Smooth muscle cell (in vitro differentiated cells): Measurements from ENCODE around the gene TRIM6. TPM values are rescaled to one million over a fixed set of nuclear protein-coding genes. Genes with fewer than 3 reads are reported as not detected.

Source experiments
- DNase-seq: peaks from one replicate; lab custom pipeline; 2025; ENCODE audit not compliant: unreplicated experiment; lab: John Stamatoyannopoulos, UW
- H2AFZ ChIP-seq: fragments of 200-600 bp; sonication (generic); 2 replicates; pipeline ENCODE4 v1.6.0; 2016; ENCODE audit warnings: antibody characterized with exemption, low read depth, mild to moderate bottlenecking
- H3F3A ChIP-seq: fragments of 200-600 bp; sonication (generic); 2 replicates; pipeline ENCODE4 v1.6.0; 2017; ENCODE audit warnings: antibody characterized with exemption, low read depth
- H3K27ac ChIP-seq: fragments of 200-600 bp; sonication (generic); 2 replicates; pipeline ENCODE4 v1.5.1; 2016; ENCODE audit warnings: low read depth, mild to moderate bottlenecking
- H3K27me3 ChIP-seq: fragments of 200-600 bp; sonication (generic); 2 replicates; pipeline ENCODE4 v1.6.1; 2016; ENCODE audit warnings: low read depth, mild to moderate bottlenecking
- H3K36me3 ChIP-seq: fragments of 200-600 bp; sonication (generic); 2 replicates; pipeline ENCODE4 v1.5.1; 2016; ENCODE audit warnings: low read depth
- H3K4me1 ChIP-seq: fragments of 200-600 bp; sonication (generic); 2 replicates; pipeline ENCODE4 v1.5.1; 2016; ENCODE audit warnings: low read depth
- H3K4me2 ChIP-seq: fragments of 200-600 bp; sonication (generic); 2 replicates; pipeline ENCODE4 v1.6.0; 2016; ENCODE audit warnings: mild to moderate bottlenecking
- H3K4me3 ChIP-seq: fragments of 200-600 bp; sonication (generic); 2 replicates; pipeline ENCODE4 v1.5.1; 2016; ENCODE audit warnings: mild to moderate bottlenecking
- H3K79me2 ChIP-seq: fragments of 200-600 bp; sonication (generic); 2 replicates; pipeline ENCODE4 v1.6.0; 2016; ENCODE audit warnings: low read depth, mild to moderate bottlenecking
- H3K9ac ChIP-seq: fragments of 200-600 bp; sonication (generic); 2 replicates; pipeline ENCODE4 v1.6.0; 2016; ENCODE audit warnings: low read depth
- H3K9me3 ChIP-seq: fragments of 200-600 bp; sonication (generic); replicated peaks from 2 replicates; pipeline ENCODE4 v1.5.1; 2016; ENCODE audit warnings: low read depth
- H4K20me1 ChIP-seq: fragments of 200-600 bp; sonication (generic); 2 replicates; pipeline ENCODE4 v1.6.0; 2016; ENCODE audit warnings: low read depth
- WGBS: methylation state at CpG from one replicate; pipeline ENCODE4 v1.1.7; 2016; ENCODE audit warnings: low lambda C conversion rate; 5-methylcytosine and 5-hydroxymethylcytosine counted together
- polyA plus RNA-seq: library from polyadenylated mRNA; unstranded; fragments of >200 nt; fragmentation: Nextera tagmentation; extraction: Ambion mirVana; gene quantifications from 2 replicates; pipeline ENCODE4 v1.2.1, GENCODE V29; 2016
- total RNA-seq: library from RNA; depleted of rRNA; stranded (reverse); fragments of >200 nt; gene quantifications from 2 replicates; pipeline ENCODE4 v1.2.3, GENCODE V29; 2014
- TF ChIP-seq, protein P1 (sequence below): fragments of 200-600 bp; sonication (generic); IDR thresholded peaks from 2 replicates; pipeline ENCODE4 v1.5.1; 2017; ENCODE audit warnings: borderline replicate concordance, mild to moderate bottlenecking, antibody characterized with exemption; ENCODE audit not compliant: insufficient read depth, poor library complexity, severe bottlenecking

TRIM6 gene
- total and polyA plus RNA-seq, 2 experiments from 2014 or later, result 3.7 to 5.6 TPM

- Histone ChIP-seq H4K20me1 (no peaks in the 10 kb centered on the region), H3K27me3 (no peaks in the 10 kb centered on the region), H3F3A (no peaks in the 10 kb centered on the region), H3K4me2 (peak overlapping the region; percentile 69), H3K79me2 (no peaks in the 10 kb centered on the region), H2AFZ (no peak overlapping the region), H3K4me1 (no peaks in the 10 kb centered on the region), H3K27ac (peak overlapping the region; percentile 77), H3K9me3 (no peaks in the 10 kb centered on the region), H3K36me3 (no peaks in the 10 kb centered on the region), H3K9ac (peak overlapping the region; percentile 42), H3K4me3 (no peak overlapping the region)
- DNase-seq, result no peak
- TF ChIP-seq, protein P1, sequence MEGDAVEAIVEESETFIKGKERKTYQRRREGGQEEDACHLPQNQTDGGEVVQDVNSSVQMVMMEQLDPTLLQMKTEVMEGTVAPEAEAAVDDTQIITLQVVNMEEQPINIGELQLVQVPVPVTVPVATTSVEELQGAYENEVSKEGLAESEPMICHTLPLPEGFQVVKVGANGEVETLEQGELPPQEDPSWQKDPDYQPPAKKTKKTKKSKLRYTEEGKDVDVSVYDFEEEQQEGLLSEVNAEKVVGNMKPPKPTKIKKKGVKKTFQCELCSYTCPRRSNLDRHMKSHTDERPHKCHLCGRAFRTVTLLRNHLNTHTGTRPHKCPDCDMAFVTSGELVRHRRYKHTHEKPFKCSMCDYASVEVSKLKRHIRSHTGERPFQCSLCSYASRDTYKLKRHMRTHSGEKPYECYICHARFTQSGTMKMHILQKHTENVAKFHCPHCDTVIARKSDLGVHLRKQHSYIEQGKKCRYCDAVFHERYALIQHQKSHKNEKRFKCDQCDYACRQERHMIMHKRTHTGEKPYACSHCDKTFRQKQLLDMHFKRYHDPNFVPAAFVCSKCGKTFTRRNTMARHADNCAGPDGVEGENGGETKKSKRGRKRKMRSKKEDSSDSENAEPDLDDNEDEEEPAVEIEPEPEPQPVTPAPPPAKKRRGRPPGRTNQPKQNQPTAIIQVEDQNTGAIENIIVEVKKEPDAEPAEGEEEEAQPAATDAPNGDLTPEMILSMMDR, result no peak
- 51% methylated on average over 5 of the region's 5 CpGs for WGBS
These were observed 45.9 kb upstream of the TRIM6 start for GRCh38 chr11:5550440-5551095.

- Histone ChIP-seq H3K27ac (no peak overlapping the region), H4K20me1 (no peaks in the 10 kb centered on the region), H3F3A (no peaks in the 10 kb centered on the region), H3K4me3 (no peak overlapping the region), H3K79me2 (no peaks in the 10 kb centered on the region), H3K4me2 (no peak overlapping the region), H3K27me3 (no peaks in the 10 kb centered on the region), H2AFZ (no peak overlapping the region), H3K9ac (no peak overlapping the region), H3K4me1 (no peaks in the 10 kb centered on the region), H3K36me3 (no peaks in the 10 kb centered on the region), H3K9me3 (no peaks in the 10 kb centered on the region)
- TF ChIP-seq, protein P1, result no peak
- no peak for DNase-seq
These were observed 43.1 kb upstream of the TRIM6 start for GRCh38 chr11:5553343-5553742.

DNA sequence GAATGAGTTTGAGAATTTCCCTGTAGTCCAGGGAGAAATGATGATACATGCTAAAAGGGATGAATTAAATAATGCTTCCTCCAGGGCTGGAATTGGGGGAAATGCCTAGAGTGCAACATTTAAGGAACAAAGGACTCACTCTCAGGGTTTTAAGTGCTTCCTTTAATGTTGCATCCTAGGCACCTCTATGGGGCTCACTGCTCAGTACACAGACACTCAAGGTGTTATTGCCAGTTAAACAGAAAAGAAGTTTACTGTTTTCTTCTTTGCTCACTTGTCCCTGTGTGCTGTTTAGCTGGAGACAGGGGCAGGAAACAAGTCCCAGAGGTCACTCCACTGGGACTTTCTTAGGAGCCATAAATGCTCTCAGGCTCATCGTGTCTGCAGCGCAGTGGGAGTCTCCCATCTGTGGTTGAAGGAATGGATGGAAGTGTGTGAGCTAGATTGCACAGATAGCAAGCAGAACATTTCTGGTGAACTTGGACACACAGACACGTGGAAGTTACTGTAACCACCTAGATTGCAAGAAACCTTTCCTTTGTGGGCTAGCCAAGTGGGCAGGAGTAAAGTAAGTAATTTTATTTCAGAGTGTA lies 39.7 kb upstream of the TRIM6 start:
- H3K4me1 ChIP-seq, result no peaks in the 10 kb centered on the region
- no peak overlapping the region for H3K4me2 ChIP-seq
- DNase-seq, result no peak
- no peaks in the 10 kb centered on the region for H3K36me3 ChIP-seq
- no peak overlapping the region for H3K9ac ChIP-seq
- H3K27ac ChIP-seq, result no peak overlapping the region
- no peaks in the 10 kb centered on the region for H3K79me2 ChIP-seq
- no peaks in the 10 kb centered on the region for H4K20me1 ChIP-seq
- no peak overlapping the region for H3K4me3 ChIP-seq
- WGBS, result 64% methylated on average over 3 of the region's 3 CpGs
- H2AFZ ChIP-seq, result no peak overlapping the region
- H3K27me3 ChIP-seq, result no peaks in the 10 kb centered on the region
- H3K9me3 ChIP-seq, result no peaks in the 10 kb centered on the region
- H3F3A ChIP-seq, result no peaks in the 10 kb centered on the region
- TF ChIP-seq, protein P1, result no peak

GRCh38 chr11:5557751-5558150 lies 38.7 kb upstream of the TRIM6 start:
- TF ChIP-seq, protein P1, result no peak
- Histone ChIP-seq H3K9me3 (no peaks in the 10 kb centered on the region), H3K27ac (no peak overlapping the region), H3K9ac (no peak overlapping the region), H3K4me3 (no peak overlapping the region), H4K20me1 (no peaks in the 10 kb centered on the region), H3K79me2 (no peaks in the 10 kb centered on the region), H3K27me3 (no peaks in the 10 kb centered on the region), H2AFZ (no peak overlapping the region), H3K4me2 (no peak overlapping the region), H3K36me3 (no peaks in the 10 kb centered on the region), H3K4me1 (no peaks in the 10 kb centered on the region), H3F3A (no peaks in the 10 kb centered on the region)
- 61% methylated on average over 3 of the region's 3 CpGs for WGBS
- no peak for DNase-seq
